ENCODE data around the gene SLC6A9.

Gene SLC6A9

DNA sequence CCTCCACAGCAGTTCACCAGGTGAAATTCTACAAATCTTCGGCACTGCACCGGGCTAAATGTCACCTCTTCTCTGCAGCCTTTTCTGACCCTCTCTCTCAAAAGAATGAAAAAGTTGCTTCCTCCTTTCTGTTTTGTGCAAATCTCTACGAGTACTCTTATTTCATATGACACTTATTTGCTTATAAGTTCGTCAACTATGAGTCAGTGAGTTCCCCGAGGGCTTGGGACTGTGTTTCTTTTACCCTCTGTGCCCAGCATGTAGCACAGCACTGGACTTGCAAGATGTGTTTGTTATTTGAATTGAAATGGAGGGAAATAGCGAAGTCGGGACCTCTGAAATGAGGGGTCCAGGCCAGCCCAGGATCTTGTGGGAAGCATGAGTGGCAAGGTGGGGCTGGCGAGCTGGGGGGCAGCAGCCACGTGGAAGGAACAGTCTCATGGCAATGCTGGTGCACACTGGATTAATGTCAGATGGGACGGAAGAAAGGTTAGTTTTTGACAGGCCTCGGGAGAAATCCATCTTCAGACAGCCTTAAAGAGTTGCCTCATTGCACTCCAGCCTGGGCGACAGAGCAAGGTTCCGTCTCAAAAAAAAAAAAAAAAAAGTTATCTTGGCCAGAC lies 6.2 kb downstream of the SLC6A9 start:
- Mint-ChIP-seq H3K36me3 (ENCODE audit: low read depth) (peaks cover 21% of the 10 kb centered on the region), H3K9me3 (no peaks in the 10 kb centered on the region), H3K4me3 (no peak overlapping the region), H3K27ac (peak overlapping the region; percentile 4), H3K27me3 (ENCODE audit: low read depth, poor library complexity) (peaks cover 3% of the 10 kb centered on the region), H3K4me1 (peaks cover 24% of the 10 kb centered on the region)
- TF ChIP-seq, protein P1, sequence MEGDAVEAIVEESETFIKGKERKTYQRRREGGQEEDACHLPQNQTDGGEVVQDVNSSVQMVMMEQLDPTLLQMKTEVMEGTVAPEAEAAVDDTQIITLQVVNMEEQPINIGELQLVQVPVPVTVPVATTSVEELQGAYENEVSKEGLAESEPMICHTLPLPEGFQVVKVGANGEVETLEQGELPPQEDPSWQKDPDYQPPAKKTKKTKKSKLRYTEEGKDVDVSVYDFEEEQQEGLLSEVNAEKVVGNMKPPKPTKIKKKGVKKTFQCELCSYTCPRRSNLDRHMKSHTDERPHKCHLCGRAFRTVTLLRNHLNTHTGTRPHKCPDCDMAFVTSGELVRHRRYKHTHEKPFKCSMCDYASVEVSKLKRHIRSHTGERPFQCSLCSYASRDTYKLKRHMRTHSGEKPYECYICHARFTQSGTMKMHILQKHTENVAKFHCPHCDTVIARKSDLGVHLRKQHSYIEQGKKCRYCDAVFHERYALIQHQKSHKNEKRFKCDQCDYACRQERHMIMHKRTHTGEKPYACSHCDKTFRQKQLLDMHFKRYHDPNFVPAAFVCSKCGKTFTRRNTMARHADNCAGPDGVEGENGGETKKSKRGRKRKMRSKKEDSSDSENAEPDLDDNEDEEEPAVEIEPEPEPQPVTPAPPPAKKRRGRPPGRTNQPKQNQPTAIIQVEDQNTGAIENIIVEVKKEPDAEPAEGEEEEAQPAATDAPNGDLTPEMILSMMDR (IDR thresholded peaks at IDR 0.05): no peak
- DNase-seq: no peak

DNA sequence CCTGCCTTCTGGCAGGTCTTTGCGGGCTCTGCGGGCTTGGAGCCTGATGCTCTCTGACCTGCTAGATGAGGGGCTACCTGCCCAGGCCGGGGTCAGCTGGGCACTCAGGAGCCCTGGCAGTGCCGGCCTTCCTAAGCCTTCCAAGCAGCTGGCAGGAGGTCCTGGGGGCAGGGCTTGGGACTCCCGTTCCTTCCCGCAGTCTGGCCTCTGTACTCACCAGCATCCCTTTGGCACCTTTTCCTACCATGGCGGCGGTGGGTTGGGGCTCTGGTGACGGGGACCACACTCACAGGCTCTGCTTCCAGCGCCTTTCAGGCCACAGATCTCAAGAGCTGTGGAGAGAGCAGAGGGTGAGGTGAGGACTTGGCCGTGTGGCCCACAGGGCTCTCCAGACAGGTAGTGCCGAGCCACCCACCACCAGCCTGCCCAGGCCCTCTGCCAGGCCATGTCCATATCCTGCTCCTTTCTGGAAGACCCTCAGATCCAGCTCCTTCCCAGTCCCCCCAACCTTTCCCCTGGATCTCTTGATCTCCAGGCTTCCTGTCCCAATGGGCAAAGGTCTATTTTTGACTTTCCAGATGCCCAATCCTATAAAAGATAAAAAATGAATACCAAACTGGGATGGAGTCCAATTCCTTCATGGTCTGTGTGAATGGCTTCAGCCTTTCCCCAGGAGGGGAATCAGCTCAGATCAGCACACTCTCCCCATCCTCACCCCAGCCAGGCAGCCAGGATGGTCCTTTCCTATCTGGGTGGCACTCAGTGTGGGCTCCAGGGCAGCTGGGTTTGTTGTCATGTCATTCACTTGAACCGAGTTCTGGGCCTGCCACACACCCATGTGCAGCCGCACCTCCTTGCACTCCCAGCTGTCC lies 7.0 kb downstream of the SLC6A9 start:
- Mint-ChIP-seq H3K36me3 (ENCODE audit: low read depth) (peaks cover 21% of the 10 kb centered on the region), H3K4me3 (no peak overlapping the region), H3K9me3 (no peaks in the 10 kb centered on the region), H3K27ac (no peak overlapping the region), H3K27me3 (ENCODE audit: low read depth, poor library complexity) (peaks cover 3% of the 10 kb centered on the region), H3K4me1 (peaks cover 21% of the 10 kb centered on the region)
- DNase-seq: no peak
- TF ChIP-seq, protein P1 (IDR thresholded peaks at IDR 0.05): no peak

DNA sequence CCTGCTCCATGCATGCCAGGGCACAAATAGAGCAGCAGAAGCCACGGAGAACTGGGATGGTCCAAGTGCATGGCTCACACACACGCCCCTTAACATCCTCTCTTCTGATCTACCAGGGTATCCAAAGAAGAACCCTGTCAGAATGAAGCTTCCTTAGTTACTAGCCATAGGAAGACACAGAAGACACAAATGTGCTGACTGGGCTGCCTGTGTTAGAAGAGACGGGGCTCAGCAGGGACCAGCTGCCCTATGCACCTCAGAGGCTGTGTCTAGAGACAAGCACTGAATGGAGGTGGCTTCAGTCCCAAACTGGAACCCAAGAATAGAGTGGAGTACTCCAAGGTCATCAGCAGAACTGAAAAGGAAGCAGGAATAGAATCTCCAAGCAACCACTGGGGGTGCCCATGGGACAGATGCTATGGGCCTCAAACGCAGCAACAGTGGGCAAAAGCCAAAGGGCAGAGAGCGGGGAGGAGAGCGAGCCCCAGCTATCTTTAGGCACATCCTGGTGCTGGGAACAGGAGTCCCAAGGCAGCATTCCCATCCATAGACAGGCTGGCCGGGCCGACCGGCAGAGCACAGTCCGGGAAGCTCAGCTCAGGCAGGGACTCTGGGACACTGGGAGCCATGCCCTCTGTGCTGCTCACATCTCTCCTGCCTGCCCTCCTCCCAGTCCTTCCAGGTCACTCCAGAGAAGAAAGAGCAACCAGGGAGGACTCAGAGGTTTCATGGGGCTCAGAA lies 9.5 kb downstream of the SLC6A9 start:
- Mint-ChIP-seq H3K27ac (peak overlapping the region; percentile 91), H3K9me3 (no peaks in the 10 kb centered on the region), H3K4me3 (no peak overlapping the region), H3K36me3 (ENCODE audit: low read depth) (peaks cover 16% of the 10 kb centered on the region), H3K27me3 (ENCODE audit: low read depth, poor library complexity) (peaks cover 1% of the 10 kb centered on the region), H3K4me1 (peaks cover 6% of the 10 kb centered on the region)
- TF ChIP-seq, protein P1 (IDR thresholded peaks at IDR 0.05): no peak
- DNase-seq: no peak

DNA sequence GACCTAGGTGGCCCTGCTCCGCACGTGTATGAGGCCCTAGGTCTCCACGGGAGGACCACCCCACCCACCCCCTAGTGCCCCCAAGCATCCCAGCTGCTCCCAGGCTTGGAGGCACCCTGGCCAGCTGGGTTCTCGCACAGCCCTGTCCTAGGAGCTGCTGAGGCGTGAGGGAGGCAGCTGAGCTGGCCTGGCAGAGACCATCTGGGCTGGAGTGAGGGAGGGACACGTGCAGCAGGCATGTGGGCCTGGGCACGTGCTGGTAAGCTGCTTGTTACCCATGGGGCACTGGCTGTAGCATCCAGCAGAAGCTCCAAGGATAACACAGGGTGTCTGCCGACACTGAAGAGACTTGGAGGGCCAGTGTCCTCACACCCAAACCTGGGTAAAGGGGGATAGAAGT lies 10.1 kb downstream of the SLC6A9 start:
- H3K4me1 Mint-ChIP-seq: peaks cover 6% of the 10 kb centered on the region

DNA sequence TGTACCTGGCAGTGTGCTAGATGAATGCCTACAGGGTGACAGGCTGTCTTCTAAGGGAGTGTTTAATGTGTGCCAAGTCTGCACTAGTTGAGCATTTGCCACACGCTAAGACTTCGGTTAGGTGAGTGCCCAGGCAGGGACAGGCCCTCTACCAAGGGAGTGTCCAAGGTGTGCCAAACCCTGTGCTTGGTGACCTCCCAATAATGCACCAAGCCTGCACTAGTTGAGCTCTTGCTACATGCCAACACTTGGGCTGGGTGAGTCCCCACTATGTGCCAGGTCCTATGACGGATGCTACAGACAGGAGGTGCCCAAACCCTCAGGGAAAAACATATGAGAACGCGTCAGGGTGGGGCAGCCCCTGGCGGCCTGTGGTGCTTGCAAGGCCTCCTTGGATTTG lies 10.8 kb downstream of the SLC6A9 start:
- Mint-ChIP-seq H3K27ac (no peak overlapping the region), H3K9me3 (no peaks in the 10 kb centered on the region), H3K4me3 (no peak overlapping the region), H3K4me1 (peaks cover 8% of the 10 kb centered on the region), H3K36me3 (ENCODE audit: low read depth) (peaks cover 16% of the 10 kb centered on the region), H3K27me3 (ENCODE audit: low read depth, poor library complexity) (no peaks in the 10 kb centered on the region)
- no peak for DNase-seq
- TF ChIP-seq, protein P1 (IDR thresholded peaks at IDR 0.05): no peak

More for the DNA sequence above, 10.1 kb downstream of the SLC6A9 start:
- no peak overlapping the region for H3K4me3 Mint-ChIP-seq
- no peaks in the 10 kb centered on the region for H3K9me3 Mint-ChIP-seq
- H3K27me3 Mint-ChIP-seq (ENCODE audit: low read depth, poor library complexity): no peaks in the 10 kb centered on the region
- TF ChIP-seq, protein P1 (IDR thresholded peaks at IDR 0.05): no peak
- DNase-seq: no peak
- no peak overlapping the region for H3K27ac Mint-ChIP-seq
- peaks cover 16% of the 10 kb centered on the region for H3K36me3 Mint-ChIP-seq (ENCODE audit: low read depth)
